ENCODE data around the gene MACROD2.
"Not testable (repeated sequence)": the region's sequence is repeated elsewhere in the genome, so short reads cannot be mapped to it uniquely, and the experiment has no call there.

Gene MACROD2

DNA sequence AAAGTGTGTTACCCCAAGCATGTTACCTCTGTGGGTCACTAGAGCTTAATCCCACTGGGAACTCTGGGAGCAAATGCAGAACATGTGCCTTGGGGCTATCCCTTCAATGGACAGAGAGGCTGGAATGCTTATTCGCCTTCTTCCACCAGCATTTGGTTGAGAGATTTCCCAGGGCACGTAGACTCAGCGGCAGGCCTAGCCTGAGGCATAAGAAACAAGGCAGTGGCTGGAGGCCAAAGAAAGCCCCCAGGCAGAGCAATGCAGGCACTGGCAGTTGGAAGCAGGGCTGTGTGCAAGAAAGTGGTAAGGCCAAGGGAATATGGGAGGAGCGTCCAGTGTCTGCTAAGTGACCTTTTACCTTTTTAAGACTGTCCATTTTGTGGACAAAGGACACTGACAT, 456.1 kb downstream of the MACROD2 start:
- H3K9me2 ChIP-seq (replicated peaks; ENCODE audit: insufficient read depth, low read length), result no peaks in the 10 kb centered on the region
- H2AFZ ChIP-seq (ENCODE audit: low read depth, low read length, severe bottlenecking), result no peak overlapping the region
- H3K9ac ChIP-seq (ENCODE audit: low read length), result no peak overlapping the region
- H4K20me1 ChIP-seq (ENCODE audit: low read depth, low read length), result no peaks in the 10 kb centered on the region
- no peaks in the 10 kb centered on the region for H3K27me3 ChIP-seq (ENCODE audit: low read length)
- H3K4me2 ChIP-seq (ENCODE audit: low read depth, low read length, poor library complexity, severe bottlenecking), result no peak overlapping the region
- H3K79me2 ChIP-seq (ENCODE audit: insufficient read depth, low read length), result no peaks in the 10 kb centered on the region
- no peak overlapping the region for H3K27ac ChIP-seq (ENCODE audit: low read depth, low read length)
- H3K4me3 ChIP-seq (ENCODE audit: insufficient read depth, low read length, poor library complexity, severe bottlenecking), result no peak overlapping the region
- no peaks in the 10 kb centered on the region for H3F3A ChIP-seq (ENCODE audit: insufficient read depth)
- no peaks in the 10 kb centered on the region for H3K36me3 ChIP-seq (ENCODE audit: low read length)
- TF ChIP-seq EZH2phosphoT487 (conservative IDR thresholded peaks at IDR 0.05; ENCODE audit: low read length), result no peak
- TF ChIP-seq, protein P1, sequence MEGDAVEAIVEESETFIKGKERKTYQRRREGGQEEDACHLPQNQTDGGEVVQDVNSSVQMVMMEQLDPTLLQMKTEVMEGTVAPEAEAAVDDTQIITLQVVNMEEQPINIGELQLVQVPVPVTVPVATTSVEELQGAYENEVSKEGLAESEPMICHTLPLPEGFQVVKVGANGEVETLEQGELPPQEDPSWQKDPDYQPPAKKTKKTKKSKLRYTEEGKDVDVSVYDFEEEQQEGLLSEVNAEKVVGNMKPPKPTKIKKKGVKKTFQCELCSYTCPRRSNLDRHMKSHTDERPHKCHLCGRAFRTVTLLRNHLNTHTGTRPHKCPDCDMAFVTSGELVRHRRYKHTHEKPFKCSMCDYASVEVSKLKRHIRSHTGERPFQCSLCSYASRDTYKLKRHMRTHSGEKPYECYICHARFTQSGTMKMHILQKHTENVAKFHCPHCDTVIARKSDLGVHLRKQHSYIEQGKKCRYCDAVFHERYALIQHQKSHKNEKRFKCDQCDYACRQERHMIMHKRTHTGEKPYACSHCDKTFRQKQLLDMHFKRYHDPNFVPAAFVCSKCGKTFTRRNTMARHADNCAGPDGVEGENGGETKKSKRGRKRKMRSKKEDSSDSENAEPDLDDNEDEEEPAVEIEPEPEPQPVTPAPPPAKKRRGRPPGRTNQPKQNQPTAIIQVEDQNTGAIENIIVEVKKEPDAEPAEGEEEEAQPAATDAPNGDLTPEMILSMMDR (IDR thresholded peaks at IDR 0.05; ENCODE audit: insufficient read depth, low read length, poor library complexity, severe bottlenecking), result no peak
- H3K9me3 ChIP-seq (ENCODE audit: insufficient read depth, low read length), result no peaks in the 10 kb centered on the region

DNA sequence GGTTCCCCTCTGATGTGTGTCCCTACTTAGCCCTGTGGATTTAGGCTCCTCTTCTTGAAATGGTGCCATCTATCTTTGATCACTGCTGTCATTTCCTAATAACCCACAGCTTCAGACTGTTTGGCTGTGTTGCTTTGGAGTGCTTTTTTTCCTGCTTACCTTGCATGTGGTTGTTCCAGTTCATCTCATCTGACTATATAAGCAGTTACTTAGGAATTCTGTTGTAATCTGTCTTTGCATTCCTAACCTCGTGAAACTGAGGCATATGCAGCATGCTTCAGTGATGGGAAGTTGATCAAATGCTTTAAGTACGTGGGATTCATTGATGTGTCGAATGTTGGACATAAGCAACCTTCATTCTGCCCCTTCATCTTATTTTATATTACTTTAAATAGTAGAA, 457.9 kb downstream of the MACROD2 start:
- Histone ChIP-seq H3K4me2 (ENCODE audit: low read depth, low read length, poor library complexity, severe bottlenecking) (no peak overlapping the region), H3F3A (ENCODE audit: insufficient read depth) (no peaks in the 10 kb centered on the region), H3K9me2 (replicated peaks; ENCODE audit: insufficient read depth, low read length) (no peaks in the 10 kb centered on the region), H3K9ac (ENCODE audit: low read length) (no peak overlapping the region), H4K20me1 (ENCODE audit: low read depth, low read length) (no peaks in the 10 kb centered on the region), H3K9me3 (ENCODE audit: insufficient read depth, low read length) (no peaks in the 10 kb centered on the region), H2AFZ (ENCODE audit: low read depth, low read length, severe bottlenecking) (no peak overlapping the region), H3K27me3 (ENCODE audit: low read length) (no peaks in the 10 kb centered on the region), H3K36me3 (ENCODE audit: low read length) (no peaks in the 10 kb centered on the region), H3K79me2 (ENCODE audit: insufficient read depth, low read length) (no peaks in the 10 kb centered on the region), H3K27ac (ENCODE audit: low read depth, low read length) (no peak overlapping the region), H3K4me3 (ENCODE audit: insufficient read depth, low read length, poor library complexity, severe bottlenecking) (no peak overlapping the region)
- TF ChIP-seq, protein P1 (IDR thresholded peaks at IDR 0.05; ENCODE audit: insufficient read depth, low read length, poor library complexity, severe bottlenecking), result no peak
- no peak for TF ChIP-seq EZH2phosphoT487 (conservative IDR thresholded peaks at IDR 0.05; ENCODE audit: low read length)

DNA sequence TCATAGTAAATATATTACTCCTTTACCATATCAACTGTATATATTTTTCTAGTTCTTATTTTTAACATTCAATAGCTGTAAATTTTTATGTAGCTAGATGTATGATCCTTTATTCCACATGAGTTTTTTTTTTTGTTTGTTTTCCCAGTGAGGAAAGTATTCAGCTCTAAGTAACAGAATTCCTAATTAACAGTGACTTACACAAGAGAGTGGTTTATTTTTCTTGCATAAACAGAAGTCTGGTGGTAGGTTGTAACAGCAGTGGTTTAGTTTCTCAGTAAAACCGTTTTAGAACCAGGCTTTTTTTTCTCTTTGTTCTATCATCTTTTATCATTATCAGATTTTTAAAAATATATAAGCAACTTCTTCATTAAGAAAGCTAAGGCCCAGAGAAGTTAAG, 459.0 kb downstream of the MACROD2 start:
- TF ChIP-seq, protein P1 (IDR thresholded peaks at IDR 0.05; ENCODE audit: insufficient read depth, low read length, poor library complexity, severe bottlenecking), result no peak
- TF ChIP-seq EZH2phosphoT487 (conservative IDR thresholded peaks at IDR 0.05; ENCODE audit: low read length), result no peak
- Histone ChIP-seq H3K9me3 (ENCODE audit: insufficient read depth, low read length) (no peaks in the 10 kb centered on the region), H3K9ac (ENCODE audit: low read length) (no peak overlapping the region), H3K9me2 (replicated peaks; ENCODE audit: insufficient read depth, low read length) (no peaks in the 10 kb centered on the region), H3K4me3 (ENCODE audit: insufficient read depth, low read length, poor library complexity, severe bottlenecking) (no peak overlapping the region), H3F3A (ENCODE audit: insufficient read depth) (no peaks in the 10 kb centered on the region), H2AFZ (ENCODE audit: low read depth, low read length, severe bottlenecking) (no peak overlapping the region), H3K27me3 (ENCODE audit: low read length) (no peaks in the 10 kb centered on the region), H3K4me2 (ENCODE audit: low read depth, low read length, poor library complexity, severe bottlenecking) (no peak overlapping the region), H3K27ac (ENCODE audit: low read depth, low read length) (no peak overlapping the region), H3K79me2 (ENCODE audit: insufficient read depth, low read length) (no peaks in the 10 kb centered on the region), H4K20me1 (ENCODE audit: low read depth, low read length) (no peaks in the 10 kb centered on the region), H3K36me3 (ENCODE audit: low read length) (no peaks in the 10 kb centered on the region)

DNA sequence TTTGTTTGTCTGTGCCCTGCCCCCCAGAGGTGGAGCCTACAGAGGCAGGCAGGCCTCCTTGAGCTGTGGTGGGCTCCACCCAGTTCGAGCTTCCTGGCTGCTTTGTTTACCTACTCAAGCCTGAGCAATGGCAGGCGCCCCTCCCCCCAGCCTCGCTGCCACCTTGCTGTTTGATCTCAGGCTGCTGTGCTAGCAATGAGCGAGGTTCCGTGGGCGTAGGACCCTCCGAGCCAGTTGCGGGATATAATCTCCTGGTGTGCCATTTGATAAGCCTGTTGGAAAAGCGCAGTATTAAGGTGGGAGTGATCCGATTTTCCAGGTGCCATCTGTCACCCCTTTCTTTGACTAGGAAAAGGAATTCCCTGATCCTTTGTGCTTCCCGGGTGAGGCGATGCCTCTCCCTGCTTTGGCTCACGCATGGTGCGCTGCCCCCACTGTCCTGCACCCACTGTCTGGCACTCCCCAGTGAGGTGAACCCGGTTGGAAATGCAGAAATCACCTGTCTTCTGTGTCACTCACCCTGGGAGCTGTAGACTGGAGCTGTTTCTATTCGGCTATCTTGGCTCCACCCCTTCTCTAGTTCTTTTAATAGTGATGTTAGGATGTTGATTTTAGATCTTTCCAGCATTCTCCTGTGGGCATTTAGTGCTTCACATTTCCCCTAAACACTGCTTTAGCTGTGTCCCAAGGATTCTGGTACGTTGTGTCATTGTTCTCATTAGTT, 471.9 kb downstream of the MACROD2 start:
- H4K20me1 ChIP-seq (ENCODE audit: low read depth, low read length); H3F3A ChIP-seq (ENCODE audit: insufficient read depth); H3K36me3 ChIP-seq (ENCODE audit: low read length); H2AFZ ChIP-seq (ENCODE audit: low read depth, low read length, severe bottlenecking); H3K4me3 ChIP-seq (ENCODE audit: insufficient read depth, low read length, poor library complexity, severe bottlenecking); H3K4me2 ChIP-seq (ENCODE audit: low read depth, low read length, poor library complexity, severe bottlenecking); H3K27ac ChIP-seq (ENCODE audit: low read depth, low read length); H3K79me2 ChIP-seq (ENCODE audit: insufficient read depth, low read length); H3K27me3 ChIP-seq (ENCODE audit: low read length); H3K9me3 ChIP-seq (ENCODE audit: insufficient read depth, low read length); H3K9ac ChIP-seq (ENCODE audit: low read length); H3K9me2 ChIP-seq (replicated peaks; ENCODE audit: insufficient read depth, low read length): not testable (repeated sequence)
